Thyroid gland (tissue), 4 donors: ENCODE data around the gene B3GALT4.

Experiments
- POLR2A ChIP-seq, 2 donors: fragments of 450-650 bp; IDR thresholded peaks; one replicate each; pipeline ENCODE4 v1.6.1; 2017; ENCODE audit warnings: antibody characterized with exemption in 2 of 2, mild to moderate bottlenecking in 2 of 2, moderate library complexity in 1 of 2
- TF ChIP-seq, protein P1 (sequence below), 6 experiments: fragments of 200-600 bp in 3 of 6; fragments of 450-650 bp in 3 of 6; sonication (generic) in 3 of 6; IDR thresholded peaks; one replicate each; pipeline ENCODE4 v1.5.1; 2016 to 2019; ENCODE audit warnings: antibody characterized with exemption in 6 of 6, mild to moderate bottlenecking in 2 of 6, inconsistent platforms in 1 of 6, moderate library complexity in 1 of 6

DNA sequence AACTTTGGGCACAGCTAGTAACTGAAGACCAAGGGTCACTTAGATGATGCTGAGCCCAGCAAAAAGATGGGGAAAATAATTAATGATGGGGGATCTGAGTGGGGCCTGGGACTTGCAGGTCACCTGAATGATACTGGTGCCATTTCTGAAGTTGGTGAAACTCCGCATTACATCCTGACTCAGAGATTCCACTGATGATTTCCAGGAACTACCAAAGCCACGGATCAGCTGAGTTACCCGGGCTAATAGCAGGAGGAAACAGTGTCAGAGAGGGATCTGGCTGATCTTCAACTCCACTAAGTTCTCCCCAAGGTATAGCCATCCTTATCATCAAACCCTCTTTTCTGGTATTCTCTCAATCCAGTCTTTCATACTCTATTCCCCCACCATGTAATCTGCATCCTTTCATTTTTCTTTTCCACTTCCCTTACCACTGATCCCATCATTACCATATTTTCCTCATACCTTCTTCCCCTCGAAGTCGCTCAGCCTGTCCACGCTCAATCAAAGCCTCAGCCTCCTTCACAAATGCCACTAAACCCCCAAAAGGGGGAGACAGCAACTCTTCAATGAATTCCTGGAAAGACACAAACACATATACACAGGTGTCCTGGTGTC, 25.4 kb upstream of the B3GALT4 start:
- TF ChIP-seq, protein P1, sequence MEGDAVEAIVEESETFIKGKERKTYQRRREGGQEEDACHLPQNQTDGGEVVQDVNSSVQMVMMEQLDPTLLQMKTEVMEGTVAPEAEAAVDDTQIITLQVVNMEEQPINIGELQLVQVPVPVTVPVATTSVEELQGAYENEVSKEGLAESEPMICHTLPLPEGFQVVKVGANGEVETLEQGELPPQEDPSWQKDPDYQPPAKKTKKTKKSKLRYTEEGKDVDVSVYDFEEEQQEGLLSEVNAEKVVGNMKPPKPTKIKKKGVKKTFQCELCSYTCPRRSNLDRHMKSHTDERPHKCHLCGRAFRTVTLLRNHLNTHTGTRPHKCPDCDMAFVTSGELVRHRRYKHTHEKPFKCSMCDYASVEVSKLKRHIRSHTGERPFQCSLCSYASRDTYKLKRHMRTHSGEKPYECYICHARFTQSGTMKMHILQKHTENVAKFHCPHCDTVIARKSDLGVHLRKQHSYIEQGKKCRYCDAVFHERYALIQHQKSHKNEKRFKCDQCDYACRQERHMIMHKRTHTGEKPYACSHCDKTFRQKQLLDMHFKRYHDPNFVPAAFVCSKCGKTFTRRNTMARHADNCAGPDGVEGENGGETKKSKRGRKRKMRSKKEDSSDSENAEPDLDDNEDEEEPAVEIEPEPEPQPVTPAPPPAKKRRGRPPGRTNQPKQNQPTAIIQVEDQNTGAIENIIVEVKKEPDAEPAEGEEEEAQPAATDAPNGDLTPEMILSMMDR (IDR thresholded peaks at IDR 0.05): no peak
- TF ChIP-seq POLR2A (IDR thresholded peaks at IDR 0.05): no peak
